22Rv1 (cell line): ENCODE results near the gene CD58.

Experiments
- CTCF ChIP-seq: fragments of 450-650 bp; IDR thresholded peaks from 2 replicates; pipeline ENCODE4 v1.5.1; 2017; ENCODE audit warnings: mild to moderate bottlenecking
- ZFX ChIP-seq: fragments of 450-650 bp; IDR thresholded peaks from 2 replicates; pipeline ENCODE4 v1.6.1; 2017; ENCODE audit warnings: antibody characterized with exemption, borderline replicate concordance

DNA sequence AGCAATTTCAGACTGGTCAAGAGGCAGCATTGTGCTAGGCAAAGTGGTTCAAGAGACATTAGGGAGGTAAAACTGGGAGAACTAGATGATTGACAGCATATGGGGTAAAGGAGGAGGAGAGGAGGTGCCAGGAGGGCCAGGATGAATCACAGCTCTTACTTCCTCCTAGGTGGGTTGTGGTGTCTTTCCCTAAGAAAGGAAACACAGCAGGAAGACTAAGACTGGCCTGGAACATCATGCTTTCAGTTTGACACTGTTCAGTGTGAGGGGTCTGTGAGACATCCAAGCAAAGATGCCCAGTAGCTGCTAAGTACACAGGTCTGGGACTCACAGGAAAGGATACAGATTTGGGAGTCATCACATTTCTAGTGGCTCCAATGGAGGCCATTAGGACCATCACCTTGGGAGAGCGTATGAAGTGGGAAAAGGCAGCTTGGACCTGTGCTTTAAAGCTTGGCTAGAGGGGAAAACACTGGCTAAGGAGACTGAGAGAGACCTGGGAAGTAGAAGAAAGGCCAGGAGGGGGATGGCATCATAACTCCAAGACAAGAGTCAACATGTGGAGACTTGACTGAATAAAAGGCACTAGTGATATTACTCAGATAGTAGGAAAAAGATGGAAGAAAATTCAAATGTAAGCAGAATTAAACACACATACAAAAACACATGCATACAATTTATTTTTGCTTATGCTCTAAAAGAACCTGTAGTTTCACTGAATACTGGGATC, 17.3 kb downstream of the CD58 start:
- no peak for TF ChIP-seq CTCF
- no peak for TF ChIP-seq ZFX
